ENCODE data around the gene PCBP3. TPM values are rescaled to one million over a fixed set of nuclear protein-coding genes. Genes with fewer than 3 reads are reported as not detected.

The PCBP3 gene
- total and polyA plus RNA-seq, 2 of the 8 experiments (the other 6 are each of a cell fraction or from before 2014, with no cell fraction given) = 3.5 to 6.3 TPM

DNA sequence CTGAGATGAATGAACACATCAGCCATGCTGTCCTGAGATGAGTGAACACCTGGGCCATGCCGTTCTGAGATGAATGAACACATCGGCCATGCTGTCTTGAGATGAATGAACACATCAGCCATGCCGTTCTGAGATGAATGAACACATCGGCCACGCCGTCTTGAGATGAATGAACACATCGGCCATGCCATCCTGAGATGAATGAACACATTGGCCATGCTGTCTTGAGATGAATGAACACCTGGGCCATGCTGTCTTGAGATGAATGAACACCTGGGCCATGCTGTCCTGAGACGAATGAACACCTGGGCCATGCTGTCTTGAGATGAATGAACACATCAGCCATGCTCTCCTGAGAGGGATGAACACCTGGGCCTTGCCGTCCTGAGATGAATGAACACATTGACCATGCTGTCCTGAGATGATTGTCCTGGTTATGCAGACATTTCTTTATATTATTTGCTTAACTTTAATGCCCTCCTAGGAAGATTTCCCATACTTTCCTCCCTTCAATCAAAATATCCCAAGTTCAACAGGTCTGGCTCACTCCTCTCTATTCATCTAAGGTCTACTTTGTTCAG is 289.5 kb downstream of the PCBP3 start:
- Histone ChIP-seq H3K56ac (replicated peaks; ENCODE audit: insufficient read length, low read depth, low read length) (no peak overlapping the region), H4K20me1 (replicated peaks in 1 of 2; ENCODE audit: control insufficient read depth in 1 of 2, insufficient read depth in 2 of 2, low read length in 2 of 2) (no peaks in the 10 kb centered on the region), H3K79me1 (ENCODE audit: low read depth, low read length) (no peaks in the 10 kb centered on the region), H3K4me2 (ENCODE audit: insufficient read depth in 1 of 2, low read depth in 2 of 2, low read length in 2 of 2) (no peak overlapping the region), H3K23ac (ENCODE audit: insufficient read length) (no peak overlapping the region), H4K5ac (ENCODE audit: insufficient read length, low read depth, low read length) (no peak overlapping the region), H2AK5ac (ENCODE audit: low read depth, low read length) (no peak overlapping the region), H3K9me3 (ENCODE audit: insufficient read depth in 2 of 2, low read depth in 1 of 2, low read length in 1 of 2) (peaks cover 43 to 70% of the 10 kb centered on the region in 2 experiments), H2BK5ac (ENCODE audit: low read depth, low read length) (no peak overlapping the region), H2AFZ (ENCODE audit: low read length) (no peak overlapping the region), H3K4ac (replicated peaks; ENCODE audit: insufficient read length, low read depth, low read length) (no peak overlapping the region), H2BK120ac (replicated peaks; ENCODE audit: low read depth, low read length) (no peak overlapping the region), H2BK20ac (ENCODE audit: low read length) (no peak overlapping the region), H4K8ac (ENCODE audit: extremely low read depth, insufficient read depth, low read length) (no peak overlapping the region), H3K27ac (ENCODE audit: low read depth, low read length) (no peak overlapping the region), H3K14ac (ENCODE audit: insufficient read length) (no peak overlapping the region), H2BK12ac (ENCODE audit: low read depth, low read length) (no peak overlapping the region), H4K91ac (replicated peaks; ENCODE audit: insufficient read length, low read length) (no peak overlapping the region), H3K79me2 (ENCODE audit: control insufficient read depth in 1 of 2, insufficient read depth in 2 of 2, low read length in 2 of 2) (no peaks in the 10 kb centered on the region), H3K4me1 (replicated peaks in 1 of 4; ENCODE audit: control insufficient read depth in 3 of 4, insufficient read depth in 4 of 4, low read length in 3 of 4) (no peaks in the 10 kb centered on the region), H3K36me3 (ENCODE audit: control insufficient read depth in 2 of 4, insufficient read depth in 4 of 4, low read length in 3 of 4) (no peaks in the 10 kb centered on the region), H3K9ac (replicated peaks in 1 of 4; ENCODE audit: extremely low read depth in 1 of 4, low read depth in 3 of 4, low read length in 3 of 4) (no peak overlapping the region), H2BK15ac (ENCODE audit: low read length) (no peak overlapping the region), H3K27me3 (replicated peaks in 1 of 4; ENCODE audit: control insufficient read depth in 3 of 4, extremely low read depth in 1 of 4, insufficient read depth in 3 of 4, low read length in 3 of 4) (no peaks in the 10 kb centered on the region), H3K18ac (ENCODE audit: extremely low read depth, low read length) (no peak overlapping the region), H3K23me2 (ENCODE audit: low read depth, low read length) (no peaks in the 10 kb centered on the region), H3K4me3 (ENCODE audit: extremely low read depth in 1 of 4, insufficient read depth in 2 of 4, low read depth in 3 of 4, low read length in 4 of 4) (no peak overlapping the region)
- ChIA-PET POLR2A (ENCODE audit: partially characterized antibody) (no interaction called here), CTCF (ENCODE audit: partially characterized antibody) (no interaction called here)
- TF ChIP-seq, protein P1, sequence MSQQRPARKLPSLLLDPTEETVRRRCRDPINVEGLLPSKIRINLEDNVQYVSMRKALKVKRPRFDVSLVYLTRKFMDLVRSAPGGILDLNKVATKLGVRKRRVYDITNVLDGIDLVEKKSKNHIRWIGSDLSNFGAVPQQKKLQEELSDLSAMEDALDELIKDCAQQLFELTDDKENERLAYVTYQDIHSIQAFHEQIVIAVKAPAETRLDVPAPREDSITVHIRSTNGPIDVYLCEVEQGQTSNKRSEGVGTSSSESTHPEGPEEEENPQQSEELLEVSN (IDR thresholded peaks at IDR 0.05) = no peak
- TF ChIP-seq FOSL1 (IDR thresholded peaks at IDR 0.05; ENCODE audit: insufficient read depth, low read depth, low read length) (no peak), POLR2A (IDR thresholded peaks at IDR 0.05; ENCODE audit: control extremely low read depth in 1 of 2, low read depth in 2 of 2, low read length in 2 of 2) (no peak), JUND (IDR thresholded peaks at IDR 0.05; ENCODE audit: low read length) (no peak)
- FAIRE-seq (no peak), DNase-seq (ENCODE audit: low read depth in 1 of 2, low spot score in 2 of 2) (no peak)
- WGBS, 2 experiments (ENCODE audit: extremely low coverage in 1 of 2, insufficient coverage in 1 of 2, insufficient read length in 1 of 2, insufficient replicate concordance in 2 of 2, low coverage in 1 of 2, low lambda C conversion rate in 2 of 2, missing lambda C conversion rate in 1 of 2) = 73% methylated on average over 9 of the region's 9 CpGs; no CpG with 5 or more reads in 1 of the 2 experiments
